SK-N-MC (cell line): Measurements from ENCODE around the gene HLA-DMB.

Experiments
- EZH2 ChIP-seq: fragments of 200-600 bp; sonication (generic); IDR thresholded peaks from one replicate; pipeline ENCODE4 v1.6.1; 2017; ENCODE audit warnings: antibody characterized with exemption
- POLR2AphosphoS5 ChIP-seq: IDR thresholded peaks from 2 replicates; pipeline ENCODE4 v1.6.1; 2012; ENCODE audit warnings: mild to moderate bottlenecking, low read depth, low read length, borderline replicate concordance

GRCh38 chr6:32982702-32983492 is 42.1 kb upstream of the HLA-DMB start:
- TF ChIP-seq POLR2AphosphoS5 = no peak; the same call in none of the 2 replicates
- TF ChIP-seq EZH2 = no peak
